ENCODE results near the gene LANCL2.
"Not testable (repeated sequence)": the region's sequence is repeated elsewhere in the genome, so short reads cannot be mapped to it uniquely, and the experiment has no call there.

LANCL2 gene

DNA sequence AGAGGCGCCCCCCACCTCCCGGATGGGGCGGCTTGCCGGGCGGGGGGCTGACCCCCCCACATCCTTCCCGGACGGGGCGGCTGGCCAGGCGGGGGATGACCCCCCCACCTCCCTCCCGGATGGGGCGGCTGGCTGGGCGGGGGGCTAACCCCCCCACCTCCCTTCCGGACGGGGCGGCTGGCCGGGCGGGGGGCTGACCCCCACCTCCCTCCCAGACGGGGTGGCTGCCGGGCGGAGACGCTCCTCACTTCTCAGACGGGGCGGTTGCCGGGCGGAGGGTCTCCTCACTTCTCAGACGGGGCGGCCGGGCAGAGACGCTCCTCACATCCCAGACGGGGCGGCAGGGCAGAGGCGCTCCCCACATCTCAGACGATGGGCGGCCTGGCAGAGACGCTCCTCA, 37.4 kb downstream of the LANCL2 start:
- DNase-seq (ENCODE audit: low read depth in 3 of 3, low spot score in 1 of 3) = not testable (repeated sequence)

DNA sequence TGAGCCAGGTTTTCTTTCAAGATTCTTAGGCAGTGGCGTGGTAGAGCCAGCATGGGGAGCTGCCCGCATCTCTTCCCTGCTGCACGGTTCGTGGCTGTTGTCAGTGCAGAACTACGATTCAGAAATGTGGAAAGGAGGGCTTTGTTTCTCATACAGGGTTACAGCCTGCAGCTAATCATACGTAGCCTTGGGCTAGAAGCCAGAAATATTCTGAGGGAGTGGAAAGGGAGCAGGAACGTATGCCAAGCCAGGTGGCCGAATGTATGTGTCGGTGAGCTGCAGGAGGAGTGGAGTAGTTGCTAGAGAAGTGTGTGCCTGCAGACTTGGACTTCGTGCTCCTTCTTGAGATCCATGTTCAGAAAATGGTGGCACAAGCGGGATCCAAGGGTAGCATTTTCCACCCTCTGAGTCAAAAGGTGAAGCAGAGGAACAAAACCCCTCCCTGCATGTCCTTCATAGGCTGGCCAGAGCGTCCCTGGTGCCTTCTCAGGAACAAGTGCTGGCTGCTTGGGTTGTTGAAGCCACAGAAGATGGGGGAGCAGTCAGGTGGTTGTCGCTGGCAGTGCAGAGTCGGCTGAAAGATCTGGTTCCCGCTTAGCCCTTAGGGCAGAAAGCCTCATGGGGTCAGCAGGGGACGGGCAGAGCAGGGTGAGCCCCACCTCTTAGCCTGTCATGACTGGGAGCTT, 40.9 kb downstream of the LANCL2 start:
- no peak for DNase-seq (ENCODE audit: low read depth in 3 of 3, low spot score in 1 of 3)

DNA sequence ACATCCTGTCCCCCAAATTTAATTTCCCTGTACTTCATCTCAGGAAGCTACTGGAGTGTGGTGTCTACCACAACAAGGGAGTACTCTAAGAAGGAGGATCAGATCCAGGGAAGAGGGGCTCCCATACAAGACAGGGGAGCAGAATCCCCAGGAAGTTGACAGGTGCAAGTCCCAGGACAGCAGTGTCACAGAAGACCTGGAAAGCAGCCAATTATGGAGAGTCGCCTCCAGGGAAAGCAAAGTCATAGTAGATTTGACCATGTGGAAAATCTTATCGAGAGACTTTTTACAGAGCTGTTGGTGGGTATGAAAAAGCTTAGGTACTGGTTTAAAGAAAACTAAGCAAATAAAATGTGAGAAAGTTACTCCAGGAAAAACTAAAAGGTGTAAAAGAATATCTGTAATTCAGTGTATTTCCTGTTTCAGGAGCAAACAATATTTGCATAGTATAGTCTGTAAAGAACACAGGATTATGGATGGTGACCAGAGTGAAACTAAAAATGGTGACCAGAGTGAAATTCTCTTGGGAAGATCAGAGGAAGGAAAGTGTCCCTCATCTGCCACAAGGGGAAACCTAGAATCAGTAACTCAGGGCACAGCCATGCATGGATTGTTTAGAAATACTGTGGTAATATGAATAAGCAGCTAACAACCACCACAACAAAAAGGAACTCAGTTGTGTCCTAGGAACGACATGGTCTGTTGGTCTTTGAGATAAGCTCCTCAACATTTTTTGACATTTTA, 44.5 kb downstream of the LANCL2 start:
- DNase-seq (ENCODE audit: low read depth in 3 of 3, low spot score in 1 of 3) = no peak

DNA sequence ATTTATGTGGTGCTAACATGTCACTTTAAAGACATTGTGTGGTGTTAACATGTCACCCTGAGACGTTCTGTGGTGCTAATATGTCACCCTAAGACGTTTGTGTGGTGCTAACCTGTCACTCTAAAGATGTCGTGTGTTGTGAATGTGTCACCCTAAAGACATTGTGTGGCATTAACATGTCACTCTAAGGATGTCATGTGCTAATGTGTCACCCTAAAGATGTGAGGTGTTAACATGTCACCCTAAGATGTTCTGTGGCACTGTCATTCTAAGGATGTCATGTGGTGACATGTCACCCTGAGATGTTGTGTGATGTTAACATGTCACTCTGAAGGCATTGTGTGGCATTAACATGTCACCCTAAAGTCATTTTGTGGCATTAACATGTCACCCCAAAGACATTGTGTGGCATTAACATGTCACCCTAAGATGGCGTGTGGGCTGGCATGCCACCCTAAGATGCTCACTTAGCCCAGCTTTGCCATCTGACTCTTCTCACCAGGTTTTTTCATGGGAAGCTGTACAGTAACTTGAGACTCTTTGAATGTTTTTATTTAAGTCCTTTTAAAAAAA, 45.6 kb downstream of the LANCL2 start:
- no peak for DNase-seq (ENCODE audit: low read depth in 3 of 3, low spot score in 1 of 3)

DNA sequence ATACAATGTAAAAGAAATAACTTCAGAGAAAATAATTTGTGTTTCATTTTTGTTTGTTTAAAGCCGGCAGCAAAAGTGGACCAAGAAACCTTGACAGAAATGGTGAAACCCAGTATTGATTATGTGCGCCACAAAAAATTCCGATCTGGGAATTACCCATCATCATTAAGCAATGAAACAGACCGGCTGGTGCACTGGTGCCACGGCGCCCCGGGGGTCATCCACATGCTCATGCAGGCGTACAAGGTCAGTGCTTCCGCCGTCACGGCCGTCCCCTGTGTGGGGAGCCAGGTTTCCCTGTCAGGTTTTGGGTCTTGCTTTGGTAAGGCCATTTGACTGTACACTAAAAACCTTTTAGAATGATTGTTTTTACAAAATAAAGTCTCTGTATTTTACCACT, 46.7 kb downstream of the LANCL2 start:
- no peak for DNase-seq (ENCODE audit: low read depth in 3 of 3, low spot score in 1 of 3)

DNA sequence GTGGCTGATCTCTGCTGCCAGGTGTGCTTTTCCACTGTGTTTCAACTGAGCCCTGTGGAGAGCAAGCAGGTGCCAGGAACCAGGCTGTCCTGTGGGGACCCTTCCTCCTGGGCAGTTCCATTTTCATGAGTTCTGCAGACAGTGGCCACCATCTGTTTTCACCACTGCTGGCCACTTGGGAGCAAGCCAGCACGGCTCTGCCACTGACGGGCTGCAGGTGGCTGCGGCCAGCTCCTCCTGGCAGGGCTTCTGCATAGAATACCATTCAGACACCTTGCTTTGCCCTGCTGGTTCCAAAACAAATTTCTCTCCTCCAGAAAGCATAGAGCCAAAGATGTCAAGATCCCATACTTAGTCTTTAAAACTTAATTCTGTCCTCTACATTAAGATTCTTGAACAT, 48.3 kb downstream of the LANCL2 start:
- DNase-seq (ENCODE audit: low read depth in 3 of 3, low spot score in 1 of 3) = no peak

DNA sequence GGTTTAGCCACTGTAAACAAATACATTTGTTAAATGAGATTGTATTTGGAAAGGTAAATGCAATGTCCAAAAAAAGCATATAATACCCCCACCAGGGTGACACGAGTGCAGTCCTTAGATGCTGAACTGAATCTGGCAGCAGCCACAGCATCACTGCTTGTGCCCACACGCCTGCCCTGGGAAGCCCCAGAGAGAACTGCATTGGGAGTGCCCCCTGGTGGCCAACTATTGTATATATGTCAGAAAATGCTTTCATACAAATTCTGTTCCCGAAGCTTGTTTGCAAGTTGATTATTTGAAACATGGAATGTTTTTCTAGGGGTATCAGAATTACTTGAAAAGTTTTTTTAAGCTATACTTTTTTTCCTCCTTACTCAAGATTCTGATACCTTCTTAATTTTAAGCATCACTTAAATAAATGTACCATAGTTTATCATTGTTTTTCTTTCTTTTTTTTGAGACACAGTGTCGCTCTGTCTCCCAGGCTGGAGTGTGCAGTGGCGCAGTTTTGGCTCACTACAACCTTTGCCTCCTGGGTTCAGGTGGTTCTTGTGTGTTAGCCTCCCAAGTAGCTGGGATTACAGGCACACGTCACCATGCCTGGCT, 50.1 kb downstream of the LANCL2 start:
- DNase-seq (ENCODE audit: low read depth in 3 of 3, low spot score in 1 of 3) = peak; percentile 62 to 75 (median 62)

DNA sequence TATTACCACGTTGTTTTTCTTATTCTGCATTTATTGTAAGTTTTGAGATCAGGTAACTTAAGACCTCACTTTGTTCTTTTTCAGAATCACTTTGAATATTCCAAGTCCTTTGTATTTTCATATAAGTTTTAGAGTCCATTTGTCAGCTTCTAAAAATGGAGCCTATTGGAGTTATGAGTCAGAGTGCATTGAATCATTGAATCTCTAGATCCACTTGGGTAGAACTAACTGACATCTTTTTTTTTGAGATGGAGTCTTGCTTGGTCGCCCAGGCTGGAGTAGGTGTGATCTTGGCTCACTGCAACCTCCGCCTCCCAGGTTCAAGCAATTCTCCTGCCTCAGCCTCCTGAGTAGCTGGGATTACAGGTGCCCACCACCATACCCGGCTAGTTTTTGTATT, 52.3 kb downstream of the LANCL2 start:
- not testable (repeated sequence) for DNase-seq (ENCODE audit: low read depth in 3 of 3, low spot score in 1 of 3)

DNA sequence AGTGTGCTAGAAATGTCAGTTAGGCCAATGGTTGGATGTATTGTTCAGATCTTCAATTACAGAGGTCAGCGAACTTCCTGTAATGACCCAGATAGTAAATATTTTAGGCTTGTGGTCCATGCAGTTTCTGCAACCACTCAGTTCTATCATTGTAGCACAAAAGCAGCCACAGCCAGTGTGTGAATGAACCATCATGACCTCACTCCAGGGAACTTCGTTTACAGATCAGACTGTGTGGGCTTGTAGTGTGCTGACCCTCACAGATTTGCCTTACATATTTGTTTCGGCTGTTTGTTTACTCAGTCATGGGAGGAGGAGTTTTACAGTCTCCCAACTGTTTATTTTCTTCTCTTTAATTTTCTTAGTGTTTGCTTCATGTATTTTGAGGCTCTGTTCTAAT, 55.4 kb downstream of the LANCL2 start:
- no peak for DNase-seq (ENCODE audit: low read depth in 3 of 3, low spot score in 1 of 3)

DNA sequence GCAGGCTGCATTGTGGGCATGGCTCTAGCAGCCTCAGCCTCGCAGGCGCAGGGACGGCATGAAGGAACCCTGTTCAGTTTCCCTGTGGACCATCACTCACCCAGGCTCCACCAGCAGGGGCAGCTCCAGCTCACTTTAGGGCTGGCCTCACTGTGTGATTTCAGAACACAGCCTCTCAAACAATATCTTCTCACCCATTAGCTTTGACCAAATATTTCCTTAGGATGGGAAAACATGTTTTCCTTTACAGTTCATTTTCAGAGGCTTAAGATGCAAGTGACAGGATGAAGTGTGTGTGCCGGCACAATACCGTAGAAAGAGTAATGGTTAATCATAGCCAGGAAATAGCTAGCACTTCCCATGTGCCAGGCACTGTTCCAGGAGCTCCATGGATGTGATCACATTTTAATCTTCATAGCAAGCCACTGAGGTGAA, 58.2 kb downstream of the LANCL2 start:
- DNase-seq (ENCODE audit: low read depth in 3 of 3, low spot score in 1 of 3) = no peak

DNA sequence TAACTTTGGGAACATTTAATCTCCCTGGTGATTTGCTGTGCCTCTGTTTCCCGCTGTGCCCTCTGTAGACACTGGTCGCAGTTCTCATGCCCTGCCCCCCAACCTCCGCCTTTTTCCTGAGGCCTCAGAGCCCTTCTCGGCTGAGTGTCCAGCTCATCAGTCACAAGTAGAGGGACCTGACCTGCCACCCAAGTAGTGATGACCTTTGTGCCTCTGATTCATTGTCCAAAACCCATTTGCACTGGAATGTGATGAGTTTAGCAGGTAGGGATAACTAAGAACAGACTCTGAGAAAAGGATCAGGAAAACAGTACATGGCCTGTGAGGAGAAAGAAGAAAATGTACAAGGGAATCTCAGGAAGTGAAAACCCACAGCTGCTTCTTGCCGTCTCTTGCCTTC, 58.8 kb downstream of the LANCL2 start:
- DNase-seq (ENCODE audit: low read depth in 3 of 3, low spot score in 1 of 3) = no peak

DNA sequence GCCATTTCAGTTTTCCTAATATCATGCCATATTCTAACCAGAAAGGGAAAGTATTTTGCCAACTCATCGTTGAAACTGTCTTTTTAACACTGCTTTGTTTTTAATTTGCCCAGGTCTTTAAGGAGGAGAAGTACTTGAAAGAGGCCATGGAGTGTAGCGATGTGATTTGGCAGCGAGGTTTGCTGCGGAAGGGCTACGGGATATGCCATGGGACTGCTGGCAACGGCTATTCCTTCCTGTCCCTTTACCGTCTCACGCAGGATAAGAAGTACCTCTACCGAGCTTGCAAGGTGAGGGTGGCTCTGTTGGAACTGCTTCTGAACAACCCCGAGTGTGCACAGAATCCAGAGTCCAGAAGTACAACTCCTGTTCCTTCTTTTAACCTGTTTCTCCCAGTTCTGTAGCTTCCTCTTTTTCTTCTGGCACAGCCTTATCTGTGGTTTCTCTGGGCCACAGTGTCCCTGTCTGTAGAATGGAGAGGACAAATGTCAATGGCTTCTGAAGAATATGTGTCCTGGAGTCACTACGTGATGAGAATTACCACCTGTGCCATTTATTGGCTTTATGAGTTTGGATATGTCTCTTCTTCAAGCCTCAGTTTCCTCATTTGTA, 60.1 kb downstream of the LANCL2 start:
- DNase-seq (ENCODE audit: low read depth in 3 of 3, low spot score in 1 of 3) = no peak

DNA sequence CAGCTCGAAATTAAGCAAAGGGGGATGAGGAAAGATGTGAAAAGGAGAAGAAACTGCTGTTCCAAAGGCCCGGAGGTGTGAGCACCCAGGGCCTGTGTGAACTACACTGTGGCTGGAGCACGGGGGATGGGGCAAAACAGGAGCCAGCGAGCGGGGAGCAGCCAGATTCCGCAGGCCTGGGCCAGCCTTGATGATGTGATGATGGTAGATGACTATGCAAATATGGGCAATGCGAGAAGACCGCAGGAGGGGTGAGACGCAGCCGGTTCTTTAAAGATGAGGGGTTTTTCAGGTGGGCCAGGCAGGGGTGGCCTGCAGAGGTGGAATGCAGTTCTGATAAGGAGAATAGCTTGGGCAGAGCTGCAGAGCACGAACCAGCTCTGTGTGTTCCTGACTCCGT, 61.5 kb downstream of the LANCL2 start:
- no peak for DNase-seq (ENCODE audit: low read depth in 3 of 3, low spot score in 1 of 3)

DNA sequence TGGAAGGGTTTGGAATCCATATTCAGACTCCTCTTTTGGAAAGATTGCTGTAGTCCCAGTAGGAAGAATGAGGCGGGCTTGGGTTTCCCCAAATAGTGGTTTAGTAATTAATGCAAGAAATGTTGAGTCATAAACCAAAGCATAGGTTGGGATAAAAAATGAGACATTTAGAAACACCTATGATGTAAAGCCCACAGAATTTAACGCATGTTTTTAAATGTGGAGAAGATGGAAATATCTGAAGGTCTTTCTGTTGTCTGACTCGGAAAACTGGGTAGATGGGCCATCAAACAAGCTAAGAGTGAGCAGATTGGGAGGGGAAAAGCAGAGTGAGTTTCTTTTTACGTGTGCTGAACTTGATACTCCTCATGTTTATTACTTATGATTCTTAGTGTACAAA, 62.2 kb downstream of the LANCL2 start:
- no peak for DNase-seq (ENCODE audit: low read depth in 3 of 3, low spot score in 1 of 3)

DNA sequence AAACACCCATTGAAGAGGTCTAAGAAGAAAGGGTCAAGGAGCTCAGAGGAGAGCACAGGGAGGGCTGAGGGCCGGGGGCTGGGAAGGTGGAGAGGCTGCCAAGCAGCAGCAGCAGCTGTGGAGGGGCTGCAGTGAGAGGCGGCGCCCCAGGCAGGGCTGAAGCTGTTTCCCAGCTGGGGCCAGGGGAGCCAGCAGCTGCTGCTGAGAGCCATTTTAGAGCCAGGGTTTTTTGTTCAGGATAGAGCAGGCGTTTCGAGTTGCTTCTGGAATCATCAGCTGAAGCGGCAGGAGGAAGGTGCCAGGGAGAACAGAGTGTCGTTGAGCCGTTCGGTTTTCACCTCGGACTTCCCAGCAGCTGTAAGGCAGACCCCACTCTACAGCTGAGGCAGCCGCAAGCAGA, 62.7 kb downstream of the LANCL2 start:
- no peak for DNase-seq (ENCODE audit: low read depth in 3 of 3, low spot score in 1 of 3)

DNA sequence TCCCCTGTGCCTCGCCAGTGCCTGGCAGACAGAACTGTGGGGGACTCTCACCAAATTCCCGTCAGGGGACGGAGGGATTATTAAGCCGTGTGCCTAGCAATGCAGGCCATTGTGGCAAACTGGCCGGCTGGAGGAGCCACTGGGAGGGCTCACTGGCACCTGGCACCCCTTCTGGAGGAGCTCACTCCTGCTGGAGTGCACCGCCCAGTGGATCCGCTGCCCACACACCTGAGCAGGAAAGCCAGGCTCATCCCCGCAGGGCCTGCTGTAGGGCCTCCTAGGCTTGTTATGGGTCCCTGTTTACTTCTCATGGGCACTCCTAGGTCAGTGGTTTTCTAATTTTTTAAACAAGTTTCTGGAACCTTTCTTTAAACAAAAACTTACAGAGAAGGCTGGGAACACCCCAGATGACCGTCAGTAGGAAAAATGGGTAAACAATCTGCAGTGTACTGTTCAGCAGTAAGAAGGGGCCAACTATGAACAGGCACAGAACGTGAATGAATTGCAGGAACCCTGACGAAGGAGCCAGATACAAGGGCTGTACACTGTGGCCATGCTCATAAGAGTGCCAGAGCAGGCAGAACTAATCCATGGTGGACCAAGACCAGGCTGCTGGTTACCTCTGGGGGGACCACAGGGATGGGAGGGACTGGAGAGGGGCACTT, 64.8 kb downstream of the LANCL2 start:
- no peak for DNase-seq (ENCODE audit: low read depth in 3 of 3, low spot score in 1 of 3)

DNA sequence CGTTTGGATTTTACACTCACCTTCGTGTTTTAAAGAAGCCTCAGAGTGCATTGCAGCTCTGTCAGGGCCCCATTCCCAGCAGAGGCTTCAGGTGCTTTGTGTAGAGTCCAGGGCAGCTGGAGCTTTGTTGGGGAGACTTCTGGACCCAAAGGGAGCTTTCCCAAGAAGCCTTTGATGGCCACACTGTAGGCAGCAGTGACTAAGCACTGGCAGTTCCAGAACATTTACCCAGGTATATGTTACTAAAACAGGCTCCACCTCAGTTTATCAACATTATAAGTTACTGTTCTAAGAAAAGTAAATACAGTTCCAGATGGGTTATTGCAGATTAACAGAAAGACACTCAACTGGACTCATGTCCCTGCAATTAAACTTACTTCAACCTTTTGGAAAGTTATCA, 66.8 kb downstream of the LANCL2 start:
- no peak for DNase-seq (ENCODE audit: low read depth in 3 of 3, low spot score in 1 of 3)

DNA sequence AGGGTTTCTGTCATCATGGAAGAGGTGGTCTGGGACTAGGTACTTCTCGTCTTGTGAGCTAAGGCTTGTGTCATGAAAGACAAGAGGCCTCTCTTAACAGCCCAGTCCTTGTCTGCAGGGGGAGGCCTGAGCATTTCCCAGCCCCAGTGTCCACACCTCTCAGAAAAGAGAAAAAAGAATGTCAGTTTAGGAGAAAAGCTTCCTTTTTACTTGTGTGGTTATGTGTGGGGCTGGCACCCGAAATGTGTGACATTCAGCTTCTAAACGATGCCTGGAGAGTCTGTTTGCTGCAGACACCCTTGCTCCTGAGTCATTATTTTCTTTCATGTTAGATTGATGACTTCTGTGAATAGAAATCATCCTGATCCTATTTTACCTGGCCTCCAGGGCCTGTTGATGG, 67.4 kb downstream of the LANCL2 start:
- DNase-seq (ENCODE audit: low read depth in 3 of 3, low spot score in 1 of 3) = no peak

DNA sequence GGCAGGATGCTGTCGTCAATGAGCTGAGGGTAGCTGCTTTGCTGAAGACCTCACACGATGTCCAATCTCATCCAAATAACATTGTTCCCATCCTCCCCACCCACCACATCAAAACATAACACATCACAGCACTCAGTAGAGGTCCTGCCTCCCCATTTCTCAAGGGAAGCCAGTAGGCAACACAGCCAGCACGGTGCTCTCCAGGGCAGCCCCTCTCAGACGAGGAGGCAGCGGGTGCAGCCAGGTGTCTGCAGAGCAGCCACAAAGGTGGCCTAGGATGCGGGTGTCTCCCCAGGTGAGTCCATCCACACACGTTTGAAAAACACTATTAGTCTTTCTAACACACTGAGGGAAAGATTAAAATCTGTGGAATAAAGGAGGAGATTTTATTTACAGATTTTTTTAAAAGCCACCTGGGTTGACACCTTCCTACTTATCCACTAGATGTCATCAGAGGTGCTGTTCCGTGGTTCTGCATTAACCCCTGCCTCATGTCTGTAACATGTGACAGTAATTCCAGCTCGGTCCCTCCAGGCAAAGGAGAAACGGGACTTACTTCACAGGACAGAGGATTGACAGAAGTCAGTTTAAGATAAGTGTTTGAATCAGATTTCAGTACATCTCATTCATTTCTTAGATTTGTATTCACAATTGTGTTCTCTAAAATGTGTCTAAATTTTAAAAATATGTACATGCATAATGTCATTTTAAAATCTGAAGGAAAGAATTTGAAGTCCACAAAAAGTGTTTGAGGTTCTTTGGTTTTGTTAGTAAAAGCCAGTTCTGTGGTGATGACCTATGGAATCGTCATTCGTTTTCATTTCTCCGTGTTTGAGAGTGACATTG, 68.0 kb downstream of the LANCL2 start:
- no peak for DNase-seq (ENCODE audit: low read depth in 3 of 3, low spot score in 1 of 3)

DNA sequence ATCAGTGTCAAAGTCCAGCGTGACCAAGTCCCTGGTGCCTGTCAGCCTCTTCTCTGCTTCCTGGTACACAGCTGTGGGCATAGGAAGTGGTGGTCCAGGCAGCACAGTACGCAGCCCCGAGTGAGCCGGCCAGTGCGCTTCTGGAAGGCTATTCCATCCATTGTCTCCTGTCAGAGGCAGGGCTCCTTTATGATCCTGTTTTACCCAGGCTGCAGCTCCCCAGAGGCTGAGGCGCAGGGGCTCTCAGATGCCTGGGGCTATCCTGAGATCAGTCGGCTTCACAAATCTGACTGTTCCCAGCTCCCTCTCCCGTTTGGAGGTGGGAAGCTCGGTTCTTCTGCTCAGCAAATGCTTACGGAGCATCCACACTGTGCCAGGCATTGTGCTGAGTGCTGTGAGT, 70.3 kb downstream of the LANCL2 start:
- no peak for DNase-seq (ENCODE audit: low read depth in 3 of 3, low spot score in 1 of 3)

Data from stimulated activated CD4-positive, alpha-beta T cell treated with anti-CD3 and anti-CD28 coated beads, TNF-alpha, amount 100 ng/mL, for 1 hour (primary cell).